K562 treated with DMSO at 1 percent for 48 hours (cell line): ENCODE data around the gene SPINK13. TPM values are rescaled to one million over a fixed set of nuclear protein-coding genes. Genes with fewer than 3 reads are reported as not detected.

ENCODE experiments used
- total RNA-seq: library from RNA; unstranded; fragments of 300-600 nt; gene quantifications from 2 replicates; pipeline ENCODE4 v1.2.3, GENCODE V29; 2022; ENCODE audit warnings: low replicate concordance; ENCODE audit errors: extremely low read depth

Gene SPINK13, protein sequence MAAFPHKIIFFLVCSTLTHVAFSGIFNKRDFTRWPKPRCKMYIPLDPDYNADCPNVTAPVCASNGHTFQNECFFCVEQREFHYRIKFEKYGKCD
- not detected in 2 replicates for total RNA-seq

DNA sequence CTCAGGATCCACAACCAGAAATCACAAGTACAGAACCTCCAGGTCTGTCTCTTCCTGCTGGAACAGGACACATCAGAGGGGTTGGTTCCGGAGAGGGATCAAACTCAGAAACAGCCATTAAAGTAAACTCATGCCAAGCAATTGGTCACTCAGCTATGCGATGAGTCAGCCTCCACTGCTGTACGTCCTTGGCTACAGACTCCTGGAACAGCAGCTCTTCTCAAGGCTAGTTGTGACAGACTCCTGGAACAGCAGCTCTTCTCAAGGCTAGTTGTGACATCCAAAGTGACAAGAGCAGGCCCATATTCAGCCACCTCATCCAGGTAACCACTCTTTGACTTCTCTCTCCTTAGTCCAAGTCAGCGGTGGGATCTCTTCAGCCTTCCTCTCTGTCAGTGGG is at the start of gene SPINK13:
Gene SPINK13 (plus strand): TSS at position 229 of the 400 bp plus-strand sequence. CDS start 1,279 bp downstream, outside the sequence.

DNA sequence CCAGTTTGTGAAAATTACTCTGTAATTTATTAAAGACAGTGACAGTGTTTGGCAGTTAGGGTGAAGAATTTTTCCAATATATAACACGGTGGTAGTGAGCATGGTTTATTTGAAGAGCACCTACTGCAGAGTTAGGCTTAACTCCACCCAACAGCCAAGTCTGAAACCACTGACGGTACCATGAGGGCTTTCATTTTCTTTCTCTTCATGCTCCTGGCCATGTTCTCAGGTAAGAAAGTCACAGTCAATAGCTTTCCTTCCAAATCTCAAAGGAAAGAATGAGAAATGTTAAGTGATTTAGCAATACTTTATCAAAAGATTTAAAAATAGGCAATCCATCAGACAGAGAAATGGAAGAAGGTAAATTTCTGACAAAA is 30.2 kb upstream of the SPINK13 start, which contains the start of gene MARCOL:
Gene MARCOL (plus strand): TSS at position 108 of the 377 bp plus-strand sequence. CDS start 73 bp downstream, at position 181.

DNA sequence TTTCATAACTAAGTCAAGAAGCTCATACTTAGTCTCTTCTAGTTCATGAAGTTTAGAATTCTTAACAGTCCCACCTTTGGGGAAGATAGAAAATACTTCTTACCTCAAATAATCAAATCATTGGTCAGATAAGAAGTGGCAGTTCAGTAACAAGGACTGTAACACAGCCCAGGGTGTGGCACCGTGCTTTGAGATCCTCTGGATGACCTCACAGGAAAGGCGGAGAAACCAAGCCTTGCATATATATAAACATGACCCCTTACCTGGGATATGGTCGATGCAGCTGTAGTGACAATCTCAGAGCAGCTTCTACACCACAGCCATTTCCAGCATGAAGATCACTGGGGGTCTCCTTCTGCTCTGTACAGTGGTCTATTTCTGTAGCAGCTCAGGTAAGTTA is 43.6 kb downstream of the SPINK13 start, which contains the start of gene SPINK7:
Gene SPINK7 (plus strand): TSS at position 271 of the 400 bp plus-strand sequence. CDS start 61 bp downstream, at position 332.

DNA sequence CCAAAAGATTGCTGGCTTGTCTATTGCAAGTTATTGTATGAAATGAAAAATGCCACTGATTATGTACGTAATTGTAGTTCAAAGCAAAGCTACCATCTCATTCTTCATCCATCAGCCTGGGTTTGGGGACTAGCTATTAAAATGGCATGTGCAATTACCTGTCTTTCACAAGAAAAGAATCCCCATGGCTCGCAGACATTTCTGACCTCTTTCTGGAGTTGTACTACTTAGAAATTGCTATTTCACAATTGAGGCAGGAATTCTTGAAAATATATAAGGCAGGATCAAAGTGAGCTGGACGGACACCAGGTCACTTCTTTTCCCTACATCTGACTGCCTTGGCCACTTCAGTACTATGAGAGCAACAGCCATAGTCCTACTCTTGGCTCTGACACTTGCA is 66.7 kb downstream of the SPINK13 start, which contains the start of gene SPINK9:
Gene SPINK9 (plus strand): TSS at position 301 of the 400 bp plus-strand sequence. CDS start 55 bp downstream, at position 356.

Other genes with a start within 250 kb of the SPINK13 start
- gene SPINK5, start 204.8 kb upstream of the SPINK13 start, total RNA-seq = not detected in 2 replicates
- gene SPINK14, start 100.2 kb upstream of the SPINK13 start, total RNA-seq = not detected in 2 replicates
- gene SPINK6, start 65.8 kb upstream of the SPINK13 start, total RNA-seq = not detected in 2 replicates
- not detected in 2 replicates for gene MARCOL, start 30.3 kb upstream of the SPINK13 start, total RNA-seq
- not detected in 2 replicates for gene SPINK7, start 43.6 kb downstream of the SPINK13 start, total RNA-seq
- not detected in 2 replicates for gene SPINK9, start 66.8 kb downstream of the SPINK13 start, total RNA-seq
- gene FBXO38, start 115.2 kb downstream of the SPINK13 start, total RNA-seq = not detected in 2 replicates